ENCODE measurements around the gene ILRUN. TPM values are rescaled to one million over a fixed set of nuclear protein-coding genes. Genes with fewer than 3 reads are reported as not detected.
"Not testable (repeated sequence)": the region's sequence is repeated elsewhere in the genome, so short reads cannot be mapped to it uniquely, and the experiment has no call there.

Gene ILRUN
- total RNA-seq, 4 donors from 2014 or later, result 9.0 to 70.8 (median 35.0) TPM

DNA sequence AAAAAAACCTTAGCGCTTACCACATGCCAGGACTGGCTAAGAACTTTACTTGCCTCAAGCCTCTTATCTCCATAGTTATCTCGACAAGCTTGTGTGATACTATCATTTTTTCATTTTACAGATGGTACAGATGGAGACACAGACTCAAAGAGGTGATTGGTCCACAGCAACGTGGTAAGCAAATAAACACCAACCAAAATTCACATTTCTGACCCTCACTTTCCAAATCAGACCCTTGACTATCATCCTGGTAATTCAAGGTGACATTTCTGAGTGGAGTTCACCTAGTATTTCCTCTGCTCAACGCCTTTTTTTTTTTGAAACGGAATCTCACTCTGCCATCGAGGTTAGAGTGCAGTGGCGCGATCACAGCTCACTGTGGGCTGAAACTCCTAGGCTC, 25.9 kb upstream of the ILRUN start:
- intact Hi-C loops (cut with DNase I; ENCODE audit: low total_unique reads), result no loop called here
- no peaks in the 10 kb centered on the region for H3K4me1 ChIP-seq

DNA sequence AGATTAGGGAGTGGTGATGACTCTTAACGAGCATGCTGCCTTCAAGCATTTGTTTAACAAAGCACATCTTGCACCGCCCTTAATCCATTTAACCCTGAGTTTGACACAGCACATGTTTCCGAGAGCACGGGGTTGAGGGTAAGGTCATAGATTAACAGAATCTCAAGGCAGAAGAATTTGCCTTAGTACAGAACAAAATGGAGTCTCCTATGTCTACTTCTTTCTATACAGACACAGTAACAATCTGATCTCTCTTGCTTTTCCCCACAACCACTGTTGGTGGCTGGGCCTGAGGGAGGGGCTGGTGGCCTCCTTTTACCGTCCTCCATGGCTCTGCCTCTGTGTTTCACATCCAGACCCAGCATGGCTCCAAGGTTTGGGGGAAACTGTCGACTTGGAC, 23.6 kb upstream of the ILRUN start:
- H3K36me3 ChIP-seq; H3K9me3 ChIP-seq; H3K27ac ChIP-seq; DNase-seq; H3K4me1 ChIP-seq; intact Hi-C loops (cut with DNase I; ENCODE audit: low total_unique reads); H3K4me3 ChIP-seq; H3K27me3 ChIP-seq: not testable (repeated sequence)

More for the DNA sequence above, 25.9 kb upstream of the ILRUN start:
- Histone ChIP-seq H3K9me3 (no peaks in the 10 kb centered on the region), H3K27me3 (no peaks in the 10 kb centered on the region), H3K36me3 (no peaks in the 10 kb centered on the region), H3K4me3 (no peak overlapping the region), H3K27ac (no peak overlapping the region)
- no peak for DNase-seq
- TF ChIP-seq POLR2A (IDR thresholded peaks at IDR 0.05), result no peak
- TF ChIP-seq, protein P1, sequence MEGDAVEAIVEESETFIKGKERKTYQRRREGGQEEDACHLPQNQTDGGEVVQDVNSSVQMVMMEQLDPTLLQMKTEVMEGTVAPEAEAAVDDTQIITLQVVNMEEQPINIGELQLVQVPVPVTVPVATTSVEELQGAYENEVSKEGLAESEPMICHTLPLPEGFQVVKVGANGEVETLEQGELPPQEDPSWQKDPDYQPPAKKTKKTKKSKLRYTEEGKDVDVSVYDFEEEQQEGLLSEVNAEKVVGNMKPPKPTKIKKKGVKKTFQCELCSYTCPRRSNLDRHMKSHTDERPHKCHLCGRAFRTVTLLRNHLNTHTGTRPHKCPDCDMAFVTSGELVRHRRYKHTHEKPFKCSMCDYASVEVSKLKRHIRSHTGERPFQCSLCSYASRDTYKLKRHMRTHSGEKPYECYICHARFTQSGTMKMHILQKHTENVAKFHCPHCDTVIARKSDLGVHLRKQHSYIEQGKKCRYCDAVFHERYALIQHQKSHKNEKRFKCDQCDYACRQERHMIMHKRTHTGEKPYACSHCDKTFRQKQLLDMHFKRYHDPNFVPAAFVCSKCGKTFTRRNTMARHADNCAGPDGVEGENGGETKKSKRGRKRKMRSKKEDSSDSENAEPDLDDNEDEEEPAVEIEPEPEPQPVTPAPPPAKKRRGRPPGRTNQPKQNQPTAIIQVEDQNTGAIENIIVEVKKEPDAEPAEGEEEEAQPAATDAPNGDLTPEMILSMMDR (IDR thresholded peaks at IDR 0.05), result no peak

DNA sequence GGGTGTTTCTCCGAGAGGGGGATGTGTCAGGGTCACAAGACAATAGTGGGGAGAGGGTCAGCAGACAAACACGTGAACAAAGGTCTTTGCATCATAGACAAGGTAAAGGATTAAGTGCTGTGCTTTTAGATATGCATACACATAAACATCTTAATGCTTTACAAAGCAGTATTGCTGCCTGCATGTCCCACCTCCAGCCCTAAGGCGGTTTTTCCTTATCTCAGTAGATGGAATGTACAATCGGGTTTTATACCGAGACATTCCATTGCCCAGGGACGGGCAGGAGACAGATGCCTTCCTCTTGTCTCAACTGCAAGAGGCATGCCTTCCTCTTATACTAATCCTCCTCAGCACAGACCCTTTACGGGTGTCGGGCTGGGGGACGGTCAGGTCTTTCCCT, 23.1 kb upstream of the ILRUN start:
- H3K4me1 ChIP-seq; H3K4me3 ChIP-seq; H3K27ac ChIP-seq; H3K36me3 ChIP-seq; intact Hi-C loops (cut with DNase I; ENCODE audit: low total_unique reads); H3K27me3 ChIP-seq; DNase-seq; H3K9me3 ChIP-seq: not testable (repeated sequence)

DNA sequence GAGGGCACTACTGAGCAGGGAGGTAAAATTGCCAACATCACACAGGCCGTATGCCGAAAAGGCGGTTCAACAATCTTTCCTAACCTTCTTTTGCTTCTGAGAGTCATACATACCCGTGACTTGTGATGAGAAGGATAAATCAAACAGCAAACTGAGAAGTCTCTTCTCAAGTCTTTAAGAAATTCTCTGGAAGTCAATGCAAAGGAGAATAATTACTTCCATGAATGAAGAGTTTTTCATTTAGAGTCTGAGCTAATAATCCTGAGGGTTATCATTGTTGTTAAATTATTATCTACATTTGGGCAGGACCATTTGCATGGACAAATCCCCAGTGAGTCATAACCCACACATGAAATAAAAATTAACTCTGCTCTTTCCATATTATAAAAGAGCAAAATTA, 22.4 kb upstream of the ILRUN start:
- intact Hi-C loops (cut with DNase I; ENCODE audit: low total_unique reads), result no loop called here
- no peak for TF ChIP-seq POLR2A (IDR thresholded peaks at IDR 0.05)
- TF ChIP-seq, protein P1 (IDR thresholded peaks at IDR 0.05), result no peak
- no peaks in the 10 kb centered on the region for H3K4me1 ChIP-seq
- H3K36me3 ChIP-seq, result no peaks in the 10 kb centered on the region
- no peak for DNase-seq
- no peak overlapping the region for H3K27ac ChIP-seq
- H3K4me3 ChIP-seq, result no peak overlapping the region
- H3K9me3 ChIP-seq, result no peaks in the 10 kb centered on the region
- H3K27me3 ChIP-seq, result no peaks in the 10 kb centered on the region

DNA sequence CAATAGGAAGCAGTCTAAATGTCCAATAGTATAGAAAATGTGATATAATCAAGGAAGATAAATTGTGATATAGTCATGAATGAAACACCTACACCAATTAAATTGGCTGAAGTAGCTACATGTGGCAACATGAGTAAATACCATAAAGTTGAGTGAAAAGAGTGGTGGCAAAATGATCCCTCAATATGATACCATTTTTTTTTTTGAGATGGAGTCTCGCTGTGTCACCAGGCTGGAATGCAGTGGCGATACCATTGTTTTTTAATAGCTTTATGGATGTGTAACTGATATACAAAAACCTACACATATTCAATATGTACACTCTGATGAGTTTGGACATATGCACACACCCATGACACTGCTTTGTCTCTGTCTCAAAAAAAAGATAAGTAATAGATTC, 20.9 kb upstream of the ILRUN start:
- intact Hi-C loops (cut with DNase I; ENCODE audit: low total_unique reads), result no loop called here
- TF ChIP-seq, protein P1 (IDR thresholded peaks at IDR 0.05), result no peak
- TF ChIP-seq POLR2A (IDR thresholded peaks at IDR 0.05), result no peak
- no peak overlapping the region for H3K4me3 ChIP-seq
- H3K27me3 ChIP-seq, result no peaks in the 10 kb centered on the region
- no peak overlapping the region for H3K27ac ChIP-seq
- no peaks in the 10 kb centered on the region for H3K4me1 ChIP-seq
- no peak for DNase-seq
- no peaks in the 10 kb centered on the region for H3K36me3 ChIP-seq
- H3K9me3 ChIP-seq, result no peaks in the 10 kb centered on the region

DNA sequence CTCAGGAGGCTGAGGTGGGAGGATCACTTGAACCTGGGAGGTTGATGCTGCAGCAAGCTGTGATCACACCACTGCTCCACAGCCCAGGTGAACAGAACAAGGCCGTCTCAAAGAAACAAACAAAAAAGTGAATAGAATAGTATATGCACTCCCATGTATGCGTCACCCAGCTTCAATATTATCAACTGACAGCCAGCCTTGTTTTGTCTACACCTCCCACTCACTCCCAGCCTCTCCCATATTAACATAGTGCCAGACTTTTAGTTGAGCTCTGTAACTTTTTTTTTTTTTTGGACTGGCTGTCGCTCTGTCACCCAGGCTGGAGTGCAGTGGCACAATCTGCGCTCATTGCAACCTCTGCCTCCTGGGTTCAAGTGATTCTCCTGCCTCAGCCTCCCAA, 18.1 kb upstream of the ILRUN start:
- Histone ChIP-seq H3K27ac (no peak overlapping the region), H3K4me1 (no peaks in the 10 kb centered on the region), H3K9me3 (no peaks in the 10 kb centered on the region), H3K36me3 (no peaks in the 10 kb centered on the region), H3K27me3 (no peaks in the 10 kb centered on the region), H3K4me3 (no peak overlapping the region)
- no peak for DNase-seq
- no peak for TF ChIP-seq POLR2A (IDR thresholded peaks at IDR 0.05)
- TF ChIP-seq, protein P1 (IDR thresholded peaks at IDR 0.05), result no peak
- intact Hi-C loops (cut with DNase I; ENCODE audit: low total_unique reads), result no loop called here

DNA sequence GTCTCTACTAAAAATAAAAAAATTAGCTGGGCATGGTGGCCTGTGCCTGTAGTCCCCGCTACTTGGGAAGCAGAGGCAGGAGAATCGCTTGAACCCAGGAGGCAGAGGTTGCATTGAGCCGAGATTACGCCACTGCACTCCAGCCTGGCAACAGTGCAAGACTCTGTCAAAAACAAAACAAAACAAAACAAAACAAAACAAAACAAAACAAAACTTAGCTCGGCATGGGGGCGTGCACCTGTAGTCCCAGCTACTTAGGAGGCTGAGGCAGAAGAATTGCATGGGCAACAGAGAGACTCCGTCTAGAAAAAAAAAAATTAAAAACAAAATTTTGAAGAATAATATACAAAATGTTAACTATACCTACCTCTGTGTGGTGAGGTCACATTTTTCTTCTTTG, 16.3 kb upstream of the ILRUN start:
- H3K9me3 ChIP-seq; DNase-seq; H3K27ac ChIP-seq; intact Hi-C loops (cut with DNase I; ENCODE audit: low total_unique reads); H3K27me3 ChIP-seq; H3K36me3 ChIP-seq; H3K4me1 ChIP-seq; H3K4me3 ChIP-seq: not testable (repeated sequence)

Data from uterus (tissue), 4 donors.